SK-N-SH treated with all-trans-retinoic acid at 6 μM for 48 hours (cell line): ENCODE results near the gene SMIM31.
A peak's percentile ranks its signal among the peaks of the same experiment; 100 is the strongest.

Experiments used
- ATAC-seq: fragments of 200-7000 bp; cut with Tn5 transposase; 3 replicates; pipeline ENCODE4 v1.9.1; 2020; ENCODE audit warnings: mild to moderate bottlenecking, moderate library complexity
- ARNTL ChIP-seq: fragments of 450-650 bp; formaldehyde crosslinking; IDR thresholded peaks from 2 replicates; pipeline ENCODE4 v1.5.0; 2020; ENCODE audit warnings: low read depth, mild to moderate bottlenecking, moderate library complexity, borderline replicate concordance
- BACH2 ChIP-seq: fragments of 250-450 bp; sonication (Bioruptor Pico); IDR thresholded peaks from 2 replicates; pipeline ENCODE4 v1.9.0; 2021; ENCODE audit warnings: mild to moderate bottlenecking, borderline replicate concordance
- CSDC2 ChIP-seq: fragments of 250-450 bp; sonication (Bioruptor Pico); IDR thresholded peaks from 2 replicates; pipeline ENCODE4 v1.5.0; 2020; ENCODE audit warnings: mild to moderate bottlenecking, moderate library complexity
- CSRNP3 ChIP-seq: fragments of 250-450 bp; sonication (Bioruptor Pico); IDR thresholded peaks from 2 replicates; pipeline ENCODE4 v1.5.1; 2021; ENCODE audit warnings: mild to moderate bottlenecking, moderate library complexity
- ESRRG ChIP-seq: fragments of 250-450 bp; sonication (Bioruptor Pico); IDR thresholded peaks from 2 replicates; pipeline ENCODE4 v1.6.1; 2021; ENCODE audit warnings: mild to moderate bottlenecking
- GLIS3 ChIP-seq: fragments of 250-450 bp; sonication (Bioruptor Pico); IDR thresholded peaks from 2 replicates; pipeline ENCODE4 v1.5.0; 2020; ENCODE audit warnings: mild to moderate bottlenecking, moderate library complexity
- ISL1 ChIP-seq: fragments of 250-450 bp; sonication (Bioruptor Pico); IDR thresholded peaks from 2 replicates; pipeline ENCODE4 v2.1.2; 2022; ENCODE audit warnings: mild to moderate bottlenecking, moderate library complexity
- OSR1 ChIP-seq: fragments of 250-450 bp; sonication (Bioruptor Pico); IDR thresholded peaks from 2 replicates; pipeline ENCODE4 v1.8.0; 2022; ENCODE audit warnings: moderate library complexity, mild to moderate bottlenecking, inconsistent platforms
- PPARA ChIP-seq: fragments of 250-450 bp; sonication (Bioruptor Pico); IDR thresholded peaks from 2 replicates; pipeline ENCODE4 v1.5.0; 2020; ENCODE audit warnings: mild to moderate bottlenecking, borderline replicate concordance
- RARB ChIP-seq: fragments of 250-450 bp; sonication (Bioruptor Pico); IDR thresholded peaks from 2 replicates; pipeline ENCODE4 v1.8.0; 2021; ENCODE audit warnings: mild to moderate bottlenecking, moderate library complexity
- SNAI2 ChIP-seq: fragments of 250-450 bp; sonication (Bioruptor Pico); IDR thresholded peaks from 2 replicates; pipeline ENCODE4 v1.5.0; 2020; ENCODE audit warnings: mild to moderate bottlenecking, moderate library complexity
- TCF4 ChIP-seq: fragments of 250-450 bp; sonication (Bioruptor Pico); IDR thresholded peaks from 2 replicates; pipeline ENCODE4 v1.8.0; 2021; ENCODE audit warnings: mild to moderate bottlenecking, moderate library complexity, borderline replicate concordance
- TOX ChIP-seq: fragments of 250-450 bp; sonication (Bioruptor Pico); IDR thresholded peaks from 2 replicates; pipeline ENCODE4 v1.8.0; 2021; ENCODE audit warnings: mild to moderate bottlenecking, moderate library complexity, borderline replicate concordance
- ZC3H10 ChIP-seq: fragments of 250-450 bp; sonication (Bioruptor Pico); IDR thresholded peaks from 2 replicates; pipeline ENCODE4 v1.5.1; 2021; ENCODE audit warnings: mild to moderate bottlenecking, moderate library complexity
- ZFP3 ChIP-seq: fragments of 250-450 bp; sonication (Bioruptor Pico); IDR thresholded peaks from 2 replicates; pipeline ENCODE4 v1.5.0; 2020; ENCODE audit warnings: mild to moderate bottlenecking, moderate library complexity
- ZFP30 ChIP-seq: fragments of 450-650 bp; formaldehyde crosslinking; IDR thresholded peaks from 2 replicates; pipeline ENCODE4 v1.5.0; 2022; ENCODE audit warnings: mild to moderate bottlenecking, moderate library complexity
- ZNF565 ChIP-seq: fragments of 450-650 bp; formaldehyde crosslinking; conservative IDR thresholded peaks from 2 replicates; pipeline ENCODE4 v1.5.0; 2020; ENCODE audit warnings: low read depth, mild to moderate bottlenecking, moderate library complexity
- ZNF70 ChIP-seq: fragments of 450-650 bp; formaldehyde crosslinking; IDR thresholded peaks from 2 replicates; pipeline ENCODE4 v1.5.0; 2020; ENCODE audit warnings: mild to moderate bottlenecking, moderate library complexity
- ZNF8 ChIP-seq: fragments of 450-650 bp; formaldehyde crosslinking; IDR thresholded peaks from 2 replicates; pipeline ENCODE4 v1.5.0; 2020; ENCODE audit warnings: mild to moderate bottlenecking, moderate library complexity
- TF ChIP-seq, protein P1 (sequence below): fragments of 250-450 bp; sonication (Bioruptor Pico); IDR thresholded peaks from 2 replicates; pipeline ENCODE4 v1.5.1; 2020; ENCODE audit warnings: low read depth, mild to moderate bottlenecking, moderate library complexity
- TF ChIP-seq, protein P2 (sequence below): fragments of 250-450 bp; sonication (Bioruptor Pico); IDR thresholded peaks from 2 replicates; pipeline ENCODE4 v1.8.0; 2020; ENCODE audit warnings: mild to moderate bottlenecking, moderate library complexity, borderline replicate concordance
- TF ChIP-seq, protein P3 (sequence below): fragments of 250-450 bp; sonication (Bioruptor Pico); IDR thresholded peaks from 2 replicates; pipeline ENCODE4 v1.5.0; 2020; ENCODE audit warnings: mild to moderate bottlenecking, moderate library complexity

The SMIM31 gene

DNA sequence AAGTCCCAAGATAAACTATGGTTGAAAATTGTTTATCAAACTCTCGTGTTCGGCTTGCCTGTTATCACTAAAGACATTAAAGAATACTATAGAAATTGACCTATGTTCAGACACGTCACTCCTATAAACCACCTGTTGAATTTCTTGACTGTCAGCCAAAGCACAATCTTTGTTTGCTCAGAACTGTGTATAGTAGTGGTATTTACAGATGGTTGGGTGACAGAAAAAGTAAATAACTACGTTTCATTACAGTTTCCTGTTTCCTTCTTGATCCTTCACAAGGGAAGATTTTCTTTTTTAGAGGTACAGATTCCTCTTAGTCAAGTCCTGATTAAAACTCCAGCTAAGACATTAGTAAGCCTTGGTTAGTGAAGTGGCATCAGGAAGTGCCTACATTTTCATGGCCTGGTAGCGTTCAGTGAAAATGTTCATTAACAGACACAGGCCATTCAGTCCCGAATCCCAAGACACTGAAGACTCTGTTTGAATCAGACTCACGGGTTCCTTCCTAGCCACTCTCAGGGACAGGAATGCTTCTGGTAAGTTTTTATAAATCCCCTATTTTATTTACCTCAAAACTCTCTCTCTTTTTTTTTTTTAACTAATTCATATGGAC is at the start of gene SMIM31:
TSS of gene SMIM31 (plus strand) at position 259 of the 616 bp plus-strand sequence. CDS start 16,313 bp downstream, outside the sequence.
- ATAC-seq, result no peak
- TF ChIP-seq, protein P1, sequence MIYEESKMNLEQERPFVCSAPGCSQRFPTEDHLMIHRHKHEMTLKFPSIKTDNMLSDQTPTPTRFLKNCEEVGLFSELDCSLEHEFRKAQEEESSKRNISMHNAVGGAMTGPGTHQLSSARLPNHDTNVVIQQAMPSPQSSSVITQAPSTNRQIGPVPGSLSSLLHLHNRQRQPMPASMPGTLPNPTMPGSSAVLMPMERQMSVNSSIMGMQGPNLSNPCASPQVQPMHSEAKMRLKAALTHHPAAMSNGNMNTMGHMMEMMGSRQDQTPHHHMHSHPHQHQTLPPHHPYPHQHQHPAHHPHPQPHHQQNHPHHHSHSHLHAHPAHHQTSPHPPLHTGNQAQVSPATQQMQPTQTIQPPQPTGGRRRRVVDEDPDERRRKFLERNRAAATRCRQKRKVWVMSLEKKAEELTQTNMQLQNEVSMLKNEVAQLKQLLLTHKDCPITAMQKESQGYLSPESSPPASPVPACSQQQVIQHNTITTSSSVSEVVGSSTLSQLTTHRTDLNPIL, result no peak
- TF ChIP-seq SNAI2 (CRISPR knock-in tag), result no peak
- no peak for TF ChIP-seq OSR1 (CRISPR knock-in tag)
- TF ChIP-seq, protein P2, sequence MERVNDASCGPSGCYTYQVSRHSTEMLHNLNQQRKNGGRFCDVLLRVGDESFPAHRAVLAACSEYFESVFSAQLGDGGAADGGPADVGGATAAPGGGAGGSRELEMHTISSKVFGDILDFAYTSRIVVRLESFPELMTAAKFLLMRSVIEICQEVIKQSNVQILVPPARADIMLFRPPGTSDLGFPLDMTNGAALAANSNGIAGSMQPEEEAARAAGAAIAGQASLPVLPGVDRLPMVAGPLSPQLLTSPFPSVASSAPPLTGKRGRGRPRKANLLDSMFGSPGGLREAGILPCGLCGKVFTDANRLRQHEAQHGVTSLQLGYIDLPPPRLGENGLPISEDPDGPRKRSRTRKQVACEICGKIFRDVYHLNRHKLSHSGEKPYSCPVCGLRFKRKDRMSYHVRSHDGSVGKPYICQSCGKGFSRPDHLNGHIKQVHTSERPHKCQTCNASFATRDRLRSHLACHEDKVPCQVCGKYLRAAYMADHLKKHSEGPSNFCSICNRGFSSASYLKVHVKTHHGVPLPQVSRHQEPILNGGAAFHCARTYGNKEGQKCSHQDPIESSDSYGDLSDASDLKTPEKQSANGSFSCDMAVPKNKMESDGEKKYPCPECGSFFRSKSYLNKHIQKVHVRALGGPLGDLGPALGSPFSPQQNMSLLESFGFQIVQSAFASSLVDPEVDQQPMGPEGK (CRISPR knock-in tag), result no peak
- TF ChIP-seq ZNF8, result no peak
- no peak for TF ChIP-seq ZNF70 (CRISPR knock-in tag)

DNA sequence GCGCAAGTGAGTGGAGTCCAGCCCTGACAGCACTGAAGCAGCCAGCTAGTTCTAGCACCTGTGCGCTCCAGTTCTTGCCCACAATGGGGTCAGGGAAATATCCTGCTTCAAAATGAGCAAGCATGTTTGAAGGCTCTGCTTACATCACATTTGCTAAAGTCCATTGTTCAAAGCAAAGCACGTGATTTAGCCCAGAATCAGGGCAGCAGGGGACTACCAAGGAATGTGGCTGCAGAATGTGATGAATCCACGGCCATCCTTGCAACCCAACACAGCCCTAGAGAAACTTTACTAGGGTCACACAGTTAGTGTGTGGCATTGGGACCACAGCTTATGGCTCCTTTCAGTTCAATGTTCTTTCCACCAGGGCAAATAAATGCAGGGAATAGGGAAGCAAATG is 47.3 kb upstream of the SMIM31 start:
- ATAC-seq, result no peak
- no peak for TF ChIP-seq ZFP3 (CRISPR knock-in tag)
- TF ChIP-seq TCF4 (CRISPR knock-in tag), result no peak
- no peak for TF ChIP-seq ZNF70 (CRISPR knock-in tag)
- TF ChIP-seq, protein P1, result no peak
- no peak for TF ChIP-seq OSR1 (CRISPR knock-in tag)
- TF ChIP-seq ESRRG (CRISPR knock-in tag), result no peak
- no peak for TF ChIP-seq BACH2 (CRISPR knock-in tag)
- TF ChIP-seq CSDC2 (CRISPR knock-in tag), result no peak
- TF ChIP-seq, protein P3, sequence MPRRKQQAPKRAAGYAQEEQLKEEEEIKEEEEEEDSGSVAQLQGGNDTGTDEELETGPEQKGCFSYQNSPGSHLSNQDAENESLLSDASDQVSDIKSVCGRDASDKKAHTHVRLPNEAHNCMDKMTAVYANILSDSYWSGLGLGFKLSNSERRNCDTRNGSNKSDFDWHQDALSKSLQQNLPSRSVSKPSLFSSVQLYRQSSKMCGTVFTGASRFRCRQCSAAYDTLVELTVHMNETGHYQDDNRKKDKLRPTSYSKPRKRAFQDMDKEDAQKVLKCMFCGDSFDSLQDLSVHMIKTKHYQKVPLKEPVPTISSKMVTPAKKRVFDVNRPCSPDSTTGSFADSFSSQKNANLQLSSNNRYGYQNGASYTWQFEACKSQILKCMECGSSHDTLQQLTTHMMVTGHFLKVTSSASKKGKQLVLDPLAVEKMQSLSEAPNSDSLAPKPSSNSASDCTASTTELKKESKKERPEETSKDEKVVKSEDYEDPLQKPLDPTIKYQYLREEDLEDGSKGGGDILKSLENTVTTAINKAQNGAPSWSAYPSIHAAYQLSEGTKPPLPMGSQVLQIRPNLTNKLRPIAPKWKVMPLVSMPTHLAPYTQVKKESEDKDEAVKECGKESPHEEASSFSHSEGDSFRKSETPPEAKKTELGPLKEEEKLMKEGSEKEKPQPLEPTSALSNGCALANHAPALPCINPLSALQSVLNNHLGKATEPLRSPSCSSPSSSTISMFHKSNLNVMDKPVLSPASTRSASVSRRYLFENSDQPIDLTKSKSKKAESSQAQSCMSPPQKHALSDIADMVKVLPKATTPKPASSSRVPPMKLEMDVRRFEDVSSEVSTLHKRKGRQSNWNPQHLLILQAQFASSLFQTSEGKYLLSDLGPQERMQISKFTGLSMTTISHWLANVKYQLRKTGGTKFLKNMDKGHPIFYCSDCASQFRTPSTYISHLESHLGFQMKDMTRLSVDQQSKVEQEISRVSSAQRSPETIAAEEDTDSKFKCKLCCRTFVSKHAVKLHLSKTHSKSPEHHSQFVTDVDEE, result no peak

GRCh38 chr4:164716901-164717300 is 37.0 kb upstream of the SMIM31 start:
- TF ChIP-seq RARB (CRISPR knock-in tag), result no peak
- peak; percentile 67 for ATAC-seq

- TF ChIP-seq CSDC2 (CRISPR knock-in tag), result no peak
- TF ChIP-seq ZNF565 (CRISPR knock-in tag), result no peak
- no peak for TF ChIP-seq RARB (CRISPR knock-in tag)
- no peak for TF ChIP-seq ZNF8
- TF ChIP-seq TCF4 (CRISPR knock-in tag), result no peak
- TF ChIP-seq TOX, result no peak
- TF ChIP-seq ZFP3 (CRISPR knock-in tag), result no peak
- no peak for TF ChIP-seq ARNTL (CRISPR knock-in tag)
- TF ChIP-seq PPARA (CRISPR knock-in tag), result no peak
- ATAC-seq, result no peak
Measured at GRCh38 chr4:164718827-164719226, 35.1 kb upstream of the SMIM31 start.

DNA sequence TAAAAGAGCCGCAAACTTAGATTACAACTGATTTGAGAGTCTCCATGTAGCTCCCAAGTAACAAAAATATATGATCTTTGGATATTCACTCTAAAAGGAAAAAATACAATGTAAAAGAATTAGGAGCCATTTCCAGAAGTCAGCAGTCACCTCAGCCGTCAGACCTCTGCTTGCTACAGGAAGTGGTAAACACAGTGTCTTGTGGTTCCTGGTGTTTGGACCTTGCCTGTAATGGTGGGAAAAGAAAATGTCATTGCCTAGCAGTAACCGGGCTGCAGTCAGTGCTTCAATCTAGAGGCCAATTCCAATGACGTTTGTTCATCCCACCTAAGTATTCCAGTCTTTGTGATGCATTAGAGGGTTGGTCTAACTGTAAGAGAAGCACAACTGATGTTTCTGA is 28.9 kb upstream of the SMIM31 start:
- ATAC-seq, result no peak

More for the DNA sequence above, 28.9 kb upstream of the SMIM31 start:
- TF ChIP-seq ZFP30 (no peak), SNAI2 (CRISPR knock-in tag) (no peak), ISL1 (no peak), GLIS3 (CRISPR knock-in tag) (no peak), ZC3H10 (CRISPR knock-in tag) (no peak), ZFP3 (CRISPR knock-in tag) (no peak), ZNF8 (no peak), TOX (no peak), ZNF565 (CRISPR knock-in tag) (no peak), OSR1 (CRISPR knock-in tag) (no peak), CSRNP3 (CRISPR knock-in tag) (no peak), TCF4 (CRISPR knock-in tag) (no peak), CSDC2 (CRISPR knock-in tag) (no peak)
- TF ChIP-seq, protein P2 (CRISPR knock-in tag), result no peak
- TF ChIP-seq, protein P1, result no peak
